Measurements from ENCODE around the gene SLC9A4.

Gene SLC9A4

GRCh38 chr2:102489646-102490045 is 16.6 kb downstream of the SLC9A4 start:
- no peak for DNase-seq (ENCODE audit: low read depth)
- H3K4me3 ChIP-seq (ENCODE audit: low read depth, low read length) = no peak overlapping the region
- in situ Hi-C loops (cut with HindIII; ENCODE audit: low sequenced_read_pairs) = loop anchor here (25.0 kb wide), 1 partner anchor 98 kb away; no protein-coding TSS in a partner anchor
- TF ChIP-seq CTCF (IDR thresholded peaks at IDR 0.05; ENCODE audit: low read depth, low read length, missing control alignments) = no peak

GRCh38 chr2:102492006-102492405 is 19.0 kb downstream of the SLC9A4 start:
- H3K4me3 ChIP-seq (ENCODE audit: low read depth, low read length) = no peak overlapping the region
- no peak for DNase-seq (ENCODE audit: low read depth)
- in situ Hi-C loops (cut with HindIII; ENCODE audit: low sequenced_read_pairs) = loop anchor here (25.0 kb wide), 1 partner anchor 95 kb away; no protein-coding TSS in a partner anchor
- TF ChIP-seq CTCF (IDR thresholded peaks at IDR 0.05; ENCODE audit: low read depth, low read length, missing control alignments) = no peak

GRCh38 chr2:102494570-102494969 is 21.5 kb downstream of the SLC9A4 start:
- no peak for DNase-seq (ENCODE audit: low read depth)
- in situ Hi-C loops (cut with HindIII; ENCODE audit: low sequenced_read_pairs) = loop anchor here (25.0 kb wide), 1 partner anchor 93 kb away; no protein-coding TSS in a partner anchor
- H3K4me3 ChIP-seq (ENCODE audit: low read depth, low read length) = no peak overlapping the region
- TF ChIP-seq CTCF (IDR thresholded peaks at IDR 0.05; ENCODE audit: low read depth, low read length, missing control alignments) = no peak

DNA sequence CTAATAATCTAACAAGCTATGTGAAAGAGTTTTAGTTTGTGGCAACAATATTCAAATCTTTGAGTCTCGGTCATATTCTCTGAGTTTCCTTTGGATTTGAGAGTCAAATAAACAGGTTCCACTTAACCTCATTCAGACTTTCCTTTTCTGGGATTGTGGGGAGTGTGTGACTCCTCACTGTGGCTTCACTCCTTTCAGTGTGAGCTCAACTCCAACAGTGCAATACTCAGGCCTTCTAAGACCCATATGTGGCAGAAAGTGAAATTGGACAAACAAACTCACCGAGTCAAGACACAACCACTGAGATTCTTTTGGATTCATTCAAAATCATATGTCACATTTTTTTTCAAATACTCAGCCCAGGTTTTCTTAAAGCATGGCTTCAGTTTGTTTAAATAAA is 25.4 kb downstream of the SLC9A4 start:
- no peak for DNase-seq (ENCODE audit: low read depth)
- TF ChIP-seq CTCF (IDR thresholded peaks at IDR 0.05; ENCODE audit: low read depth, low read length, missing control alignments) = no peak
- in situ Hi-C loops (cut with HindIII; ENCODE audit: low sequenced_read_pairs) = loop anchor here (25.0 kb wide), 1 partner anchor 89 kb away; no protein-coding TSS in a partner anchor

DNA sequence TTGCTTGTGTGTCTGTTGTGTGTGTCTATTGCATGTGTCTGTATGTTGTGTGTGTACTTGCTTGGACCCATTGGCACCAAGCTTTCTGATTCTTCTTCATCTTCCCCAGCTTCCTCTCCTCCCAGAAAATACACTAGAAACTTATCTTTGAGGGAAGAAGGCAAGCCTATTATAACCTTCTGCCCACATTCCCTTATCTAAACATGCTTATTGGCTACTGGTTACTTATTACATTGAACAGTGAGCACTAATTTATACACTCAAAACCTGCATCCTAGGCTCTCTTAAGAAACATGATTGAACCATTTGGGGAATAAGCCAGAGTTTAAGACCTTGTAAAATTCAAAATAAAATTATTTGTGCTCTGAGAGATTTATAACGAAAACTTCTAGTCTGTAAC is 26.5 kb downstream of the SLC9A4 start:
- no peak for DNase-seq (ENCODE audit: low read depth)
- no peak for TF ChIP-seq CTCF (IDR thresholded peaks at IDR 0.05; ENCODE audit: low read depth, low read length, missing control alignments)
- H3K4me3 ChIP-seq (ENCODE audit: low read depth, low read length) = no peak overlapping the region
- in situ Hi-C loops (cut with HindIII; ENCODE audit: low sequenced_read_pairs) = loop anchor here (25.0 kb wide), 1 partner anchor 88 kb away; no protein-coding TSS in a partner anchor

More for the DNA sequence above, 25.4 kb downstream of the SLC9A4 start:
- no peak overlapping the region for H3K4me3 ChIP-seq (ENCODE audit: low read depth, low read length)

- no peak overlapping the region for H3K4me3 ChIP-seq (ENCODE audit: low read depth, low read length)
- TF ChIP-seq CTCF (IDR thresholded peaks at IDR 0.05; ENCODE audit: low read depth, low read length, missing control alignments) = no peak
- in situ Hi-C loops (cut with HindIII; ENCODE audit: low sequenced_read_pairs) = no loop called here
- no peak for DNase-seq (ENCODE audit: low read depth)
Measured at GRCh38 chr2:102502576-102502975, 29.6 kb downstream of the SLC9A4 start.

Data from astrocyte of the cerebellum (primary cell).